Trophoblast cell (in vitro differentiated cells and primary cell): ENCODE data around the gene IGF2BP3.

ENCODE experiments used
- DNase-seq, 2 donors: peaks; one replicate each; pipeline ENCODE4 v3.0.0-alpha.2; 2016
- H2AFZ ChIP-seq: 2 replicates; pipeline ENCODE4 v1.6.1; 2013; ENCODE audit warnings: low read length, moderate library complexity, mild to moderate bottlenecking; ENCODE audit not compliant: insufficient read depth, poor library complexity
- H2AK5ac ChIP-seq: 2 replicates; pipeline ENCODE4 v1.6.1; 2013; ENCODE audit warnings: mild to moderate bottlenecking, low read length
- H2BK120ac ChIP-seq: 2 replicates; pipeline ENCODE4 v1.6.1; 2013; ENCODE audit warnings: low read length, mild to moderate bottlenecking, moderate library complexity; ENCODE audit not compliant: insufficient read depth, poor library complexity
- H2BK12ac ChIP-seq: 2 replicates; pipeline ENCODE4 v1.6.1; 2013; ENCODE audit warnings: mild to moderate bottlenecking, low read length, moderate library complexity
- H2BK5ac ChIP-seq: 2 replicates; pipeline ENCODE4 v1.6.1; 2013; ENCODE audit warnings: low read length, low read depth, moderate library complexity, mild to moderate bottlenecking; ENCODE audit not compliant: poor library complexity
- H3K14ac ChIP-seq: 2 replicates; pipeline ENCODE4 v1.6.1; 2013; ENCODE audit warnings: mild to moderate bottlenecking, low read length
- H3K18ac ChIP-seq: 2 replicates; pipeline ENCODE4 v1.6.1; 2013; ENCODE audit warnings: mild to moderate bottlenecking, low read length
- H3K23ac ChIP-seq: 2 replicates; pipeline ENCODE4 v1.6.1; 2013; ENCODE audit warnings: low read length
- H3K27ac ChIP-seq: 2 replicates; pipeline ENCODE4 v1.5.1; 2013; ENCODE audit warnings: low read depth, mild to moderate bottlenecking, inconsistent platforms, low read length, moderate library complexity
- H3K27me3 ChIP-seq: 2 replicates; pipeline ENCODE4 v1.6.1; 2013; ENCODE audit warnings: inconsistent platforms, mild to moderate bottlenecking, low read length, moderate library complexity; ENCODE audit not compliant: insufficient read depth
- H3K36me3 ChIP-seq, 2 experiments: 1 replicate in 1 of 2; 2 replicates in 1 of 2; pipeline ENCODE4 v1.6.1; 2013; ENCODE audit warnings: low read length in 2 of 2, mild to moderate bottlenecking in 2 of 2, moderate library complexity in 1 of 2; ENCODE audit not compliant: insufficient read depth in 2 of 2, control insufficient read depth in 1 of 2
- H3K4ac ChIP-seq: 2 replicates; pipeline ENCODE4 v1.6.1; 2013; ENCODE audit warnings: low read depth, mild to moderate bottlenecking, low read length, moderate library complexity
- H3K4me1 ChIP-seq, 2 experiments: 1 replicate in 1 of 2; 2 replicates in 1 of 2; pipeline ENCODE4 v1.6.1; 2013; ENCODE audit warnings: low read length in 2 of 2, mild to moderate bottlenecking in 2 of 2, moderate library complexity in 1 of 2; ENCODE audit not compliant: insufficient read depth in 2 of 2, control insufficient read depth in 1 of 2
- H3K4me2 ChIP-seq: 2 replicates; pipeline ENCODE4 v1.6.1; 2013; ENCODE audit warnings: inconsistent platforms, mild to moderate bottlenecking, low read length, moderate library complexity
- H3K4me3 ChIP-seq: 2 replicates; pipeline ENCODE4 v1.5.1; 2013; ENCODE audit warnings: mild to moderate bottlenecking, low read depth, low read length, inconsistent platforms
- H3K79me1 ChIP-seq: one replicate; pipeline ENCODE4 v1.6.1; 2013; ENCODE audit warnings: low read length
- H3K79me2 ChIP-seq: 2 replicates; pipeline ENCODE4 v1.6.1; 2013; ENCODE audit warnings: low read length, mild to moderate bottlenecking; ENCODE audit not compliant: control insufficient read depth, insufficient read depth, poor library complexity
- H3K9ac ChIP-seq: 2 replicates; pipeline ENCODE4 v1.6.1; 2013; ENCODE audit warnings: mild to moderate bottlenecking, low read length
- H3K9me3 ChIP-seq: 2 replicates; pipeline ENCODE4 v1.6.1; 2013; ENCODE audit warnings: low read depth, mild to moderate bottlenecking, control low read depth, inconsistent platforms, low read length; ENCODE audit not compliant: insufficient read depth
- H4K12ac ChIP-seq: 2 replicates; pipeline ENCODE4 v1.6.1; 2013; ENCODE audit warnings: low read depth, mild to moderate bottlenecking, low read length, moderate library complexity
- H4K8ac ChIP-seq: 2 replicates; pipeline ENCODE4 v1.6.1; 2013; ENCODE audit warnings: low read depth, mild to moderate bottlenecking, low read length, moderate library complexity
- H4K91ac ChIP-seq: one replicate; pipeline ENCODE4 v1.6.1; 2013; ENCODE audit warnings: low read depth, mild to moderate bottlenecking, low read length, moderate library complexity
- WGBS: extraction: QIAGEN DNeasy Blood & Tissue Kit; methylation state at CpG from one replicate; pipeline ENCODE4 v1.1.7; 2013; ENCODE audit warnings: missing lambda C conversion rate; ENCODE audit not compliant: insufficient read length, insufficient coverage; ENCODE audit errors: extremely low coverage; 5-methylcytosine and 5-hydroxymethylcytosine counted together

The IGF2BP3 gene

GRCh38 chr7:23353172-23353571 lies 117.1 kb downstream of the IGF2BP3 start:
- Histone ChIP-seq H3K79me2 (no peaks in the 10 kb centered on the region), H4K91ac (no peak overlapping the region), H3K4me2 (no peak overlapping the region), H2BK5ac (no peak overlapping the region), H2AK5ac (no peak overlapping the region), H3K36me3 (peaks cover 0 to 5% of the 10 kb centered on the region in 2 experiments), H3K4me3 (no peak overlapping the region), H3K18ac (no peak overlapping the region), H3K4ac (no peak overlapping the region), H3K27ac (no peak overlapping the region), H3K27me3 (no peaks in the 10 kb centered on the region), H3K4me1 (peaks cover 0 to 2% of the 10 kb centered on the region in 2 experiments), H3K9ac (no peak overlapping the region), H2BK120ac (no peak overlapping the region), H4K12ac (no peak overlapping the region), H3K23ac (no peak overlapping the region), H4K8ac (no peak overlapping the region), H2BK12ac (no peak overlapping the region), H3K14ac (no peak overlapping the region), H2AFZ (no peak overlapping the region), H3K79me1 (no peaks in the 10 kb centered on the region), H3K9me3 (no peaks in the 10 kb centered on the region)
- WGBS, result no CpG with 5 or more reads among the region's 5 CpGs
- no peak for DNase-seq

- WGBS, result no CpG with 5 or more reads among the region's 2 CpGs
- no peak overlapping the region for H2BK5ac ChIP-seq
- H4K91ac ChIP-seq, result no peak overlapping the region
- peaks cover 6 to 11% of the 10 kb centered on the region in 2 experiments for H3K36me3 ChIP-seq
- H3K14ac ChIP-seq, result no peak overlapping the region
- no peak for DNase-seq
- no peak overlapping the region for H3K4me3 ChIP-seq
- no peak overlapping the region for H4K8ac ChIP-seq
- no peak overlapping the region for H2BK12ac ChIP-seq
- H3K27ac ChIP-seq, result no peak overlapping the region
- H3K9me3 ChIP-seq, result no peaks in the 10 kb centered on the region
- H3K4me2 ChIP-seq, result no peak overlapping the region
- H3K9ac ChIP-seq, result no peak overlapping the region
- H2BK120ac ChIP-seq, result no peak overlapping the region
- peaks cover 3 to 6% of the 10 kb centered on the region in 2 experiments for H3K4me1 ChIP-seq
- H2AK5ac ChIP-seq, result no peak overlapping the region
- no peaks in the 10 kb centered on the region for H3K27me3 ChIP-seq
- H3K23ac ChIP-seq, result no peak overlapping the region
- no peak overlapping the region for H4K12ac ChIP-seq
- no peak overlapping the region for H3K18ac ChIP-seq
- H3K79me1 ChIP-seq, result no peaks in the 10 kb centered on the region
- no peaks in the 10 kb centered on the region for H3K79me2 ChIP-seq
- H3K4ac ChIP-seq, result no peak overlapping the region
- no peak overlapping the region for H2AFZ ChIP-seq
These were observed 119.8 kb downstream of the IGF2BP3 start for GRCh38 chr7:23350466-23350865.

GRCh38 chr7:23349484-23350157 lies 120.7 kb downstream of the IGF2BP3 start:
- no peak overlapping the region for H2BK120ac ChIP-seq
- no peak for DNase-seq

GRCh38 chr7:23347682-23348180 lies 122.6 kb downstream of the IGF2BP3 start:
- no peak overlapping the region for H4K91ac ChIP-seq
- no peaks in the 10 kb centered on the region for H3K79me1 ChIP-seq
- no peak overlapping the region for H3K9ac ChIP-seq
- H3K27me3 ChIP-seq, result no peaks in the 10 kb centered on the region
- no peak overlapping the region for H2AK5ac ChIP-seq
- peaks cover 3 to 6% of the 10 kb centered on the region in 2 experiments for H3K4me1 ChIP-seq
- no peaks in the 10 kb centered on the region for H3K9me3 ChIP-seq
- H3K79me2 ChIP-seq, result no peaks in the 10 kb centered on the region
- WGBS, result no CpG with 5 or more reads among the region's 8 CpGs
- H3K4ac ChIP-seq, result no peak overlapping the region
- H3K4me2 ChIP-seq, result no peak overlapping the region
- no peak overlapping the region for H2AFZ ChIP-seq
- H2BK5ac ChIP-seq, result no peak overlapping the region
- no peak overlapping the region for H4K12ac ChIP-seq
- no peak overlapping the region for H2BK120ac ChIP-seq
- H3K36me3 ChIP-seq, result peaks cover 8 to 17% of the 10 kb centered on the region in 2 experiments
- no peak overlapping the region for H3K23ac ChIP-seq
- DNase-seq, result peak; percentile 26 to 50
- H4K8ac ChIP-seq, result no peak overlapping the region
- H3K27ac ChIP-seq, result no peak overlapping the region
- H2BK12ac ChIP-seq, result no peak overlapping the region
- H3K14ac ChIP-seq, result no peak overlapping the region
- no peak overlapping the region for H3K4me3 ChIP-seq
- H3K18ac ChIP-seq, result no peak overlapping the region

More at GRCh38 chr7:23349484-23350157, 120.7 kb downstream of the IGF2BP3 start:
- Histone ChIP-seq H4K12ac (no peak overlapping the region), H2BK5ac (no peak overlapping the region), H3K79me1 (no peaks in the 10 kb centered on the region), H3K27me3 (no peaks in the 10 kb centered on the region), H3K36me3 (peaks cover 8 to 15% of the 10 kb centered on the region in 2 experiments), H3K27ac (no peak overlapping the region), H3K9me3 (no peaks in the 10 kb centered on the region), H3K9ac (no peak overlapping the region), H3K4ac (no peak overlapping the region), H3K4me3 (no peak overlapping the region), H3K14ac (no peak overlapping the region), H3K79me2 (no peaks in the 10 kb centered on the region), H3K23ac (peak overlapping the region; percentile 44), H2BK12ac (peak overlapping the region; percentile 43), H3K18ac (no peak overlapping the region), H4K8ac (no peak overlapping the region), H2AK5ac (no peak overlapping the region), H3K4me1 (peaks cover 3 to 6% of the 10 kb centered on the region in 2 experiments), H2AFZ (no peak overlapping the region), H3K4me2 (no peak overlapping the region), H4K91ac (no peak overlapping the region)
- WGBS, result no CpG with 5 or more reads among the region's 7 CpGs
